Measurements from ENCODE around the gene SLC16A5.
"Not testable (repeated sequence)": the region's sequence is repeated elsewhere in the genome, so short reads cannot be mapped to it uniquely, and the experiment has no call there.

DNA sequence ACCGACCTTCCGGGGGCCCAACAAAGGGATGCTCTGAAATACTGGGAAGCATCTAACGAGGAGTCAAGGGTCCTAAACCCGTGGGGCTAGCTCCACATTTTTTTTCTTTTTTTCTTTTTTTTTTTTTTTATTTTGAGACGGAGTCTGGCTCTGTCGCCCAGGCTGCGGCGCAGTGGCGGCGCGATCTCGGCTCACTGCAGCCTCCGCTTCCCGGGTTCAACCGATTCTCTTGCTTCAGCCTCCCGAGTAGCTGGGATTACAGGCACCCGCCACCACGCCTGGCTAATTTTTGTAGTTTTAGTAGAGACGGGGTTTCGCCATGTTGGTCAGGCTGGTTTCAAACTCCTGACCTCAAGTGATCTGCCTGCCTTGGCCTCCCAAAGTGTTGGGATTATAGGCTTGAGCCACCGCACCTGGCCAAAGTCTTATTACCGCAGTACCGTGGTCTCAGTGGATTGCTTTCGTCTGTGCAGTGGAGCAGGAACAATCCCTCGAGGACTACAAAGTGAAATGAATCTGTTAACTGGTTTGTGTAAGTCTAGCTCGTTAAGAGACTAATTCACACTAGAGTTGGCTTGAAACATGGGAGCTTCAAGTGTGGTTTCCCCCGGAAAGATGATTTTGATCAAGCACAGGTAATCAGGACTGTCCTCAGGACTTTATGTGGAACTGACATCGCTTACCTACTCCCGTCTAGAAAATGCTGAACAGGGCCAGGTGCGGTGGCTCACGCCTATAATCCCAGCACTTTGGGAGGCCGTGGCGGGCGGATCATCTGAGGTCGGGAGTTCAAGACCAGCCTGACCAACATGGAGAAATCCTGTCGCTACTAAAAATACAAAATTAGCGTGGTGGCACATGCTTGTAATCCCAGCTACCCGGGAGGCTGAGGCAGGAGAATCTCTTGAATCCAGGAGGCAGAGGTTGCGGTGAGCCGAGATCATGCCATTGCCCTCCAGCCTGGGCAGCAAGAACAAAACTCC, 44.6 kb downstream of the SLC16A5 start:
- TF ChIP-seq, protein P1, sequence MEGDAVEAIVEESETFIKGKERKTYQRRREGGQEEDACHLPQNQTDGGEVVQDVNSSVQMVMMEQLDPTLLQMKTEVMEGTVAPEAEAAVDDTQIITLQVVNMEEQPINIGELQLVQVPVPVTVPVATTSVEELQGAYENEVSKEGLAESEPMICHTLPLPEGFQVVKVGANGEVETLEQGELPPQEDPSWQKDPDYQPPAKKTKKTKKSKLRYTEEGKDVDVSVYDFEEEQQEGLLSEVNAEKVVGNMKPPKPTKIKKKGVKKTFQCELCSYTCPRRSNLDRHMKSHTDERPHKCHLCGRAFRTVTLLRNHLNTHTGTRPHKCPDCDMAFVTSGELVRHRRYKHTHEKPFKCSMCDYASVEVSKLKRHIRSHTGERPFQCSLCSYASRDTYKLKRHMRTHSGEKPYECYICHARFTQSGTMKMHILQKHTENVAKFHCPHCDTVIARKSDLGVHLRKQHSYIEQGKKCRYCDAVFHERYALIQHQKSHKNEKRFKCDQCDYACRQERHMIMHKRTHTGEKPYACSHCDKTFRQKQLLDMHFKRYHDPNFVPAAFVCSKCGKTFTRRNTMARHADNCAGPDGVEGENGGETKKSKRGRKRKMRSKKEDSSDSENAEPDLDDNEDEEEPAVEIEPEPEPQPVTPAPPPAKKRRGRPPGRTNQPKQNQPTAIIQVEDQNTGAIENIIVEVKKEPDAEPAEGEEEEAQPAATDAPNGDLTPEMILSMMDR (IDR thresholded peaks at IDR 0.05 in 4 of 5, conservative IDR thresholded peaks at IDR 0.05 in 1 of 5) = not testable (repeated sequence)
- TF ChIP-seq POLR2A (IDR thresholded peaks at IDR 0.05) = not testable (repeated sequence)
